NCI-H69 (cell line): Measurements from ENCODE around the gene CELF4.

Experiments
- DNase-seq: peaks from one replicate; lab custom pipeline; 2025; lab: John Stamatoyannopoulos, UW

The CELF4 gene

DNA sequence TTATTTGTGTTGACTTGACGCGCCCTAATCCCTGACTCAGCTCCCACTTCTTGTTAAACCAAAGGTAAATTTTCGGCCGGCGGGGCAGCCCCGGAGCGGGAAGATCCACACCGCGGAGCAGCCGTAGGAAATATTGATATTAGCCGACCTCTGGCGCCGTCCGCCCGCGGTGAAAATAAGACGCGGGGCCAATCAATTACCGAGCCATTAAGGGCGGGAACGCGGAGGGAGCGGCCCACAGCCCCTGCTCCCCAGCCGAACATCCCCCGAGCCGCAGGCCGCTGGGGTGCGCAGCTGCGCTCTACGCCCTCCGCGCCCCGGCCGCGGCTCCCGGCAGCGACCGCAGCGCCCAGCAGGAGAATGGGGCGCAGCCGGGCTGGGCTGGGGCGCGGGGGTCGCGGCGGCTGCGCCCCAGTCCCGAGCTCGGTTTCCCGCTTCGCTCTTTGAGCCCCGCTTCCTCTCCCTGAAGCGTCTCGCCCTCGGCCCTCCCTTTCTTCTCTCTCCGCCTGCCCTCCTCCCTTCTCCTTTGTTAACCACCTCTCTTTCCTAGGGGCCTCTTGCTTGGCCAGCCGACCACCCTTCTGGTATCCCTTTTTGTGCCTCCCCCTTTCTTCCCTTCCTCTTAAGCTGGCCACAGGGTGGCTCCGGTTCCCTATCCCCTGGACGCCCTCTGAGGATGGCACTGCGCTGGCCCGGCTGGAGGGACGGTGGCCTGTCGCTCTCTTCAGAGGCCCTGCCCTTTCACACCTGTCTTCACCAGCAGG lies 40.9 kb downstream of the CELF4 start:
- peak; percentile 99 for DNase-seq

DNA sequence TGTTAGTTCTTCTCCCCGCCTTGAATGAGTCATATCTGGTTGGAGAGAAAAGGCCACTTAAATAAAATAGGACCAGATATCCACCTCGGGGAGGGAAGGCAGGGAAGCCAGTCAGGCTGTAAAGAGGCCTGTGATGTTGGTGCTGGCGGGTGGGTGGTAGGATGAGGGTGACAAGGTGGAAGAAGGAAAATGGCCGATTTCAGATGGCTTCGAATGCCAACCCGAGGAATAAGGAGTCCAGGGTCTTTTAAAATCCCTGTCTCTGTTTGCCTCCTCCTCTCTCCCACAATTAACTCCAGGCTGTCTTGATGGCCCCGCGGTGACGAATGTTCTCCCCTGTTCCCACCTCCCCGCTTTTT lies 41.5 kb downstream of the CELF4 start:
- DNase-seq = no peak

DNA sequence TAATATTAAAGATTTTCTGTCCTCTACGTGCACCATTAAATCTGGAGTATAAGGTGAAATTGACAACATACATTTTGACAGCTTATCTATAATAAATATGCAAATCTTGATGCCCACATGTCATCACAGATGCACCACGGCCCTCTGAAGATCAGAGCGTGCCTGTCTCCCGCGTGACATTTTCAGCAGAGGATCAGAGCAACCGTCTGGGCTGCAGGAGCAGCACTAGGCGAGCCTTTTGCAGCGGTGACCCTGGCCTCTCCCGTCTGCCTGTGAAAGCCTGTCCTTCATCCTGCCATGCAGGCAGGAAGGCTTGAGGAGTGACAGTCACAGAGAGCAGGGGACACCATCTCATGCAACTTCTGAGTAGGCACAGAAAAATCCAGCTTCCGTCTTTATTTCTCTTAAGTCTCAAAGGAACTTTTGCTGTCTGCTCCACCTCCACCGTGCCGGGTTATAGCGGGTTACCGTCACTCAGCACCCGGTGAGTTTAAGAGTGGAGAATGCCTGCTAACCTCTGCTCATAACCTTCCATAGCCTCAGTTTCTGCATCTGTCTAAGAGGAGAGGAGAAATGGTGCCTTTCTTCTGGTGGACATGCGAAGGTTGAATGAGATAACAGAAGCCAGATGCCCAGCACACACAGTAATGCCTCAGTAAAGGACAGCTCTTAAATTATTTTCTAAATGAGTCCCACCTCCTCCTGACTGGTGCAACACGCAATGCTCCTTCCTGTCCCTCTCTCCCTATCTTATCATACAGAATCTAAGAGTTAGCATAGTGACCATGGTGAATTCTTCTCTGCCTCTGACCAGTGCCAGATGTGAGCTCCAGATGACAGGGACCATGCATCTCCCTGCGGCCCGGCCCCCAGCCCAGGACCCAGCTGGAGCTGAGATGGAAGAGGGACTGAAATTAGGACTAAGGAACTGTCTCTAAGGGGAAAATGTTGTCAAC lies 43.8 kb downstream of the CELF4 start:
- no peak for DNase-seq

DNA sequence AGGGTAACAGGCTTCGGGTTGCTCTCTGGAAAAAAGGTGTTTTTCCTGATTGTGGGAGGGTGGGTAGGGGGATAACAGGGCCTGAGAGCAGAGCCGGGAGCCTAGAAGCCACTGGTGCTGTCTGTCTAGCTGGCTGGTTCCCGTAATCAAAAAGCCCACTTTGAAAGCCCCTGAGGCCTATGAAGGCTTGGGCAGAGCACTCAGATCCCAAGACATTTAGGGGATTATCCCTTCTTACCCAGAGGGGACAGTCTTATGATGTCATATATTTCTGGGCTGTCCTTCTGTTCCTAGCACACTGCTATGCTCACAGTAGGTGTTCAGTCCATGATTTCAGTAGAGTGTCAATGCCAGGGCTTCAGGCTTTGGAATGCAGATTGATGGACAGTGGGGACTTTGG lies 45.1 kb downstream of the CELF4 start:
- no peak for DNase-seq

DNA sequence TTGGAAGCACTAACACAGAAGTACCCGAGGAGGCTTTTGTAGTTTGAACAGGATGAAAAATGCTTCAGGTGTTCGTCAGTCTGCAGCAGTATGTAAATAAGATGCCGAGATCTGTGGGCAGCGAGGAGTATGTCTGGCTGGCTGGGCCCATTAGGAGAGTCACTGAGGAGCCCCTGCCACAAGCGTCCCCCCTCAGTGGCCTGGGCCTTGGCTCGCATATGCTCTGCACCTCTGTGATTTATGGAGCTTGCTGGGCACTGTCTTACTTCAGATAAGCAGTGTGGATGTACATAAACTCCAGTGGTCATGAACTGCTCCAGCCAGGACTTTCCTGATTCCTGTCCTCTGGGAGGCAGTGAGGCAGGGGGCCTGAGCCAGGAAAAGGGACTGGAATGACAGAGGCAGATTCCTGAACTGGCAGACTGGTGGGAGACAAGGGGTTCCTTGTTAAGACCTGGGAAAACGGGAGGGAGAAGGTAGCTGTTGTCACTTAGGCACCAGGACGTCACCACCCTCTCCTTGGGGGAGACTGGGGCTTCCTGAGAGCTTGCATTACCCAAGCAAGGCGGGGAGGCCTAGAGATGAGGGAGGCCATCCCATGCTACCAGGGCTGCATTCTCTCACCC lies 46.0 kb downstream of the CELF4 start:
- DNase-seq = no peak

DNA sequence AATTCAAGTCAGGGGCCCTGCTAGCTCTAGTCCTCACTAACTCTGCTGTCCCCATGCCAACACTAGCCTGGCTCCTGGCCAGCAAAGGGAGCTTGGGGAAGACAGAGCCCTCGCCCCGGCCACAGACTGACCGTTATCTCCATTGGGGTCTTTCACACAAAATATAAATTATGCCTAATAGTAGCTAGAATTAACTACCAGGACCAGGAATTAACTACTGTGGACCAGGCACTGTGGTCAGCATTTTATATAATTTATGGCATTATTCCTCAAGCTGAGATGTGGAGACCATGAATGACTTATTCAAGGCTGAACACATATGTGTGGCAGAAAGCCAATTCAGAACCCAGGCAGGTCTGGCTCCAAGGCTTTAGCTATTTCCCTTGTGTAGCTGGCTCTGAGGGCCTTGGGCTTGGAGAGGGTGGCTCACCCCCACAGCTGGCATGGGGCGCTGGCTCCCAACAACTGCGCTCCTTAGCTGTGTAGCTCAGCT lies 49.2 kb downstream of the CELF4 start:
- peak; percentile 68 for DNase-seq

DNA sequence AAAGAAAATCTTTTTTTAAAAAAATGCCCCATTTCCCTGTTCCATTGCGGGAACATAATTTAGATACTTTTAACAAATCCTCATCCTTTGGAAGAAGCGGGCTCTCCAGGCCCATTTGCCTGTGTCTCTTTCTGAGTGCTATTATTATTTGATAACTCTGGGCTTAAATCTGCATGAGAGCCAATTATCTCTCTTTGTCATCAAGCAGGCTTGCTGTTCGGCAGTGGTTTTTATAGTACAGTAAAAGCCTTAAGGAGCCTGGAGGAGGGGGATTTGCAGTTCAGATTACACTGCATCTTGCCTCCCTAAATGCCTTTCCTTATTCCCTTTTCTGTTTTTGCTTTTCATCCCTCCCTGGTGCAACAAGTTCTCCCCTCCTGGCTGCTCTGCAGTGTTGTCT lies 50.6 kb downstream of the CELF4 start:
- DNase-seq = peak; percentile 45

DNA sequence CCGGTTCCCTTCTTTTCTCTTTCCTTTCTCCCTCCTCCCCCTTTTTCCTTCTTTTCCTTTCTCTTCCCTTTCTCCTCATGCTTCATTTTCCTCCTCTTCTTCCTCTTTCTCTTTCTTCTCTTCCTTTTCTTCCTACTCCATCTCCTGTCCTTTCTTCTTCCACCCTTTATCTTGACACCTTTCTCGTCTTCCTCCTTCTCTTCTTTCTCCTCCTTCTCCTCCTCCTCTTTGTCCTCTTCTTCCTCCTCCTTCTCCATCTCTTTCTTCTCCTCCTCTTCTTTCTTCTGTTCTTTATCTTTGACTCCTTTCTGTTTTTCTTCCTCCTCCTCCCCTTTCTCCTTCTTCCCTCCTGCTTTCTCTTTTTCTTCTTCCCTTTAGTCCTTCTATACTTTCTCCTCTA lies 53.2 kb downstream of the CELF4 start:
- no peak for DNase-seq

DNA sequence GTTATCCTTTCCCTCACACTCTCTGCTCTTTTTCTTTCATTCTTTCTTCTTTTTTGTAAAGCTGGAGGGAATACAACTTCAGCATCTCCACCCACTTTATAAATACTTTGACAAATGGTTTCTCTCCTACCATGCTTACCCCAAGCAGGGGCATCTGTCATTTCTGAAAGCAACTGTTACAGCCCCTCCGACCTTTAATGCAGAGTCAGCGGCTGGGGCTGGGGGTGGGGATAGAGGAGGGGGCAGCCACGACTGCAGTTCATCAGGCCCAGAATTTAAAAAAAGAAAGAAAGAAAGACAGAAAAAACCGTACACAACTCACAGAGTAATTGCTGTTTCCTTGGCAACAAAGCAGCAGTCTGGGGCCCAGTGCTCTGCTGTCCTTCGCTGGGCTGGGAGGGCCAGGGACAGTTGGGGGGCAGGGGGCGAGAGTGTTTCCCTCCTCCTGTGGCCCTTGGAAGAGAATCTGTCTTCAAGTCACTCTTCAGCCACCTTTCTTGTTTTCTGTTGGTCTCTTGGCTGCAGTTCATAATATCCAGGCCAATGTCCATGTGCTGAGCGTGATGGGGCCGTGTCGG lies 53.8 kb downstream of the CELF4 start:
- no peak for DNase-seq

DNA sequence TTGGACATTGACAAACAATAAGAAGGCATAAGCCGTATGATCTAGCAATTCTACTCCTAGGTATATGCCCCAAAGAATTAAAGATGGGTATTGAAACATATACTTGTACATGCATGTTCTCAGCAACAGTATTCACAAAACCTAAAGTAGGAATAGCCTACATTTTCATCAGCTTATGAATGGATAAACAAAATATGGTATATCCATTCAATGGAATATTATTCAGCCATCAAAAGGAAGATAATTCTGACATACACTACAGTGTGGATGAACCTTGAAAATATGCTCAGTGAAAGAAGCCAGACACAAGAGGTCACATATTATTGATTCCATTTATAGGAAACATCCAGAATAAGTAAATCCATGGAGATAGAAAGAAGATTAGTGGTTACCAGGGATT lies 56.0 kb downstream of the CELF4 start:
- no peak for DNase-seq

DNA sequence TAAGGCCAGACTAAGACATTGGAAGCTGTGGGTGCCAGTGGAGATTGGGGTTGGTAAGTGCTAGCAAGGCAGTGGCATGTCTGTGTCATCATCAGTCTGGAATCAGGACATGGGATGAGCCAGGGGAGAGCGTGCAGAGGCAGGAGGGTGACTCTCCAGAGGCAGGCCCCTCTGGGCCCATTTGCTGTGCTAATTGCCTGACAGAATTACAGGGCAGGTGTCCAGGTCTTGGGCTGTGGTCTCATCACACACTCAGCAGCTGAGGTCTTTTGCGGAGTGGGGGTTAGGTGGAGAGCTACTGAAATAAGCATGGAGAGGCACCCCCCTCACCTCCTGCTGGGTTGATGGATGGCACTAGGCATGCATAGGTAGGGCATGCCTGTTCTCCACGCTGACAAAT lies 57.4 kb downstream of the CELF4 start:
- DNase-seq = peak; percentile 96

DNA sequence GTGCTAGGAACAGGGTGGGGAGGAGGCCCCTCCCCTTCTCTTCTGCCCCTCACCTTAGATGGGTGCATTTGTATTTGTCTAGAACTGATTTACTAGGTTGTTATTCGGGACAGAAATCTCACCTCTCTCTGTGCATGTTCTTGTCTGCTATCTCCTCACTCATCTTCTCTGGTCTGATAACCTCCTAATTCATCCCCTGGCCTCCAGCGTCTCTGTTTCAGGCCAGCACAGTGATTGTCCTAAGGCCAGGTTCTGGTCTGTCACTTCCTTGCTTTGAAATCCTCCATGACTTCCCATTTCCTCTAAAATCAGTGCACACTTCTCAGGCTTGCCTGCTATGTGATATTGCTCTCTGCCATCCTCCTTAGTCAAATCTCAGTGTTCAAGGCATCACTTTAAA lies 58.4 kb downstream of the CELF4 start:
- no peak for DNase-seq

DNA sequence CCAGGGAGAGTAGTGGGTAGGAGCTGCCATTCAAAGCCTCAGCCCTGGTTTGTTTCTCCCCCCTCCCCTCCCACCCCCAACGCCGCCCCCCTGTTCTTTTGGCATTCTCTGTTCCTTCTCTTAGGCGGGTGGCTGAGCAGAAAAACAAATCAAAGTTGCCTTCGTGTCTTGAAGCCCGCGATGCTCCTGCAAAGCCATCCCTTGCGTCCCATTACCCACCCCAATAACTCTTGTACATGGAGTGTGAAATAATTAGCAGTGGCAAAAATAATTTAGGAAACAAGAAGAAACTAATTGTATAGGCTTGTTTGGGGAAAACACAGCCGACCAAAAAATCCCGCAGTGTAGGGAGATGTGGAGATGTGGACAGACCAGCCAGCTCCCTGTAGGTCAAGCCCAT lies 59.6 kb downstream of the CELF4 start:
- DNase-seq = no peak

DNA sequence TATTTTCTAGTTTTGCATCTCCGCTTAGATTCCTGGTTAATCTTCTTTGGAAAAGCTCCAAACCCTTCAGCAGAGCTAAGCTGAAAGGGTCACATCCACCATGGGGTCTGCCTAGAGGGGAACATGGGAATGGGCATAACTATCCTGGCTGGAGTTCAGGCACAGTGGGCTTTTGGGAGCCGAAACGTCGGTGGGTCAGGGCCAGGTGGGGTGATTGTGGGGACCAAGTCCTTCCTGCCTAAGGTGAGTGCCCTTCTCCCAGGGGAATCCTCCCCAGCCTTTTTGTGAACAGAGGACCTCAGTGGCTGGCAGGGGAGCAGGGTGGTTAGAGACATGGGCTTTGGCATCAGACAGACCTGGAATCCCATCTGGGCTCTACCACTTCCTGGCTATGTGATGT lies 60.3 kb downstream of the CELF4 start:
- DNase-seq = no peak

DNA sequence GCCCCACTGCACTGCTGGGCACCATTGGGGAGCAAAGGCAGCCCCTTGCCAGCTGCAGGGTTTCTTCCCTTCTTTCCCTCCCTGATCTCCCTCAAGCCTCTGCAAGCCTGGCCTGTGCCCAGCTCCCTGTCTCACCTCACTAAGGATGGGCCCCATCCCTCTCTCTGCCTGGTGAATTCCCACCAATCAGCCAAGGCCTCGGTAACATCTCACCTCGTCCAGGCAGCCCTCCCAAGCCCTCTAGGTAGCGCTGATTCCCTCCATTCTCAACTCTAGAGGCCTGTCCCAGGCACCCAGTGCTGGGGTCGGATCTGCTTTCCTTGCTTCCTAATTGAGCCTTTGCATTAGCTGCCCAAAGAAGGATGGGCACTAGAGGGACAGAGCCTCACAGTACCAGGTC lies 63.0 kb downstream of the CELF4 start:
- DNase-seq = no peak

DNA sequence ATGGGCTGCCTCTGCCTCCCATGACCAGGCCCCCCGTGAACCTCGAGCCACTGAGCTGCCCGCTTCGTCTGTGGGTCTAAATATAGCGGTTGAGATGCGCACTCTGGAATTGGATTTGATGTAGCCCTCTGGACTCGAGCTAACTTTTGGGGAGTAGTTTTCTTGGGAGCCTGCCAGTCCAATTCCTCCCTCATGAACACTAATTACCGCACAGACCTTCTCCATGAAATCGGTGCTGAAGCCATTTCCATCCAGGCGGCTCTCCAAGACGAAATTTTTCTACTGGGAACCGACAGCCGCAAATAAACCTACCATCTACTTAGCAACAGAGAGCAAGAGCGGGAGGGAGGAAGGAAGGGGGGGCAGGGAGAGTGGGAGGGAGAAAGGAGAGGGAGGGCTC lies 63.6 kb downstream of the CELF4 start:
- DNase-seq = no peak

DNA sequence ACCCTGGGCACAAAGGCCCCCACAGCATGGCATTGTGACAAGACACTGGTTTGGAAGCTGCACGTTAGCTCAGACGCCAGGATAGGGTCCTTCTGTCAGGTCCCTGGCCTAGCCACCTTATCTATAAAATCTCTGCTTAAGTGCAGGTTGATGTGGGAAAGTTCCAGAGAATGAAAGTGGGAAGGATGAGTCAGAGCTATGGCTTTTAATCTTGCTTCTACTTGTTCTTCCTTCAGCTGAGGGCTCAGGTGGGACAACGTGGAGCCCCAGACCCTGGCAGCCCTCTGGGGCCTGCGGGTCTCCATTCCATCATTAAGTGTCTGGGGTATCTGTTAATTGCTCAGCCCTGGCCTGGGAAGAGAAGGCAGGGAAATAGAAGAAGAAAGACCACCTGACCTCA lies 64.5 kb downstream of the CELF4 start:
- no peak for DNase-seq

DNA sequence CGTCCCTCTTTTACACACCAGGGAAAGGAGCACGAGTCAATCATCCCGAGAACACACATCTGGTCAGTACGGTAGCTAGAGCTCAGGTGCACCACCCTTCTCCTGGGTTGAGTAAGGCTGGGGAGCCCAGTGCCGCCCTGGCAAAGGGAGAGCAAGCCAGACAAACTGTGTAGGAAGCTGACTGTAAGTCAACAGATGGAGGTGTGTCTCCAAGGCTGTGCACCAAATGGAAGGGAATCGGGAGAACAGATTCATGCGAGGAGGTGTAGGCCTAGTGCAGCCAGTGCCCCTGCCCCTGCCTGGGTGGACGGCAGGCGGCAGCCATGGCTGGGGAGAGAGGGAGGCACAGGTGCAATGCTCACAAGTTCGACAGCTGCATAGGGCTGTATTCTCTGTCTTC lies 65.7 kb downstream of the CELF4 start:
- DNase-seq = peak; percentile 45

DNA sequence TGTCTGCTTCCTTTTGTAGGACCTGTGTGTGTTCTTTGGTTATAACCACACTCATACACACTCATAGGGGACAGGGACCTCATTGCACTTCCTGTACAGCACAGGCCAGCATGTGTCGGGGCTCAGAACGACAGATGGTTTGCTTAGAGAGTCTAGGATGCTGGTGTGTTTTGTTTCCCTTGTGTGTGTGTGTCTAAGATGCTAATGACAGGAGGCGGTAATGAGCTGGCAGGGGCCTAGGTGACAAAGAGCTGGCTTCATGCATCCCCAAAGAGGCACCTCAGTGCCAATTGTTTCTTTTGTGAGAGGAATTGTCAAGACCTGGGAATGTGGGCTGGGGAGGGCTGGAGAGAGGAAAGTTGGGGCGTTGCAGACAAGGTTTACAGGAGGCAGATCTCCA lies 66.6 kb downstream of the CELF4 start:
- peak; percentile 99 for DNase-seq

DNA sequence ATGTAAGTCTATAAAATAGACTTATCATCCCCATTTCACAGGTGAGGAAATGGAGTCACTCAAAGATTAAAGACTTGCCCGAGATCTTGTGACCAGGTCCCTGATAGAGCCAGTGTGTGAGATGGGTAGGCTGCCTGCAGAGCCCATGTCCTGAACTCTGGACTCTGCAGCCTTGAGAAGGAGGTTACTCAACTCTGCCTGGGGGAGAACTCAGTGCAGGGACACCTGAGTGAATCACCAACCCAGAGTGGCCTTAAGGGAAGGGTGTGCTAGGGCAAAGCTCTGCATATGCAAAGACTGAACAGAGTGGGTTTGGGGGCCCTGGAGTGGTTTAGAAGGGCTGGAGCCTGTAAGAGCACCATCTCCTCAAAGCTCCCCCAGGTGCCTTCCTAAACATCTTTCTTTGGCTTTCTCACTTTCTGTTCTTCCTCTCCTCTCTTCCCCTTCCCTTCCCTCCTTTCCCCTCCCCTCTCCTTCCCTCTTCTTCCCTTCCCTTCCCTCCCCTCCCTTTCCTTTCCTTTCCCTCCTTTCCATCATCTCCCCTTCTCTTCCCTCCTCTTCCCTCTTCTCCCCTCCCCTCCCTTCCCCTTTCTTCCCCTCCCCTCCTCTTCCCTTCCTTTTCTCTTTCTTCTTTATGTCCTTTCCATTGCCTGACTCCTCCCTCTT lies 67.6 kb downstream of the CELF4 start:
- peak; percentile 54 for DNase-seq

DNA sequence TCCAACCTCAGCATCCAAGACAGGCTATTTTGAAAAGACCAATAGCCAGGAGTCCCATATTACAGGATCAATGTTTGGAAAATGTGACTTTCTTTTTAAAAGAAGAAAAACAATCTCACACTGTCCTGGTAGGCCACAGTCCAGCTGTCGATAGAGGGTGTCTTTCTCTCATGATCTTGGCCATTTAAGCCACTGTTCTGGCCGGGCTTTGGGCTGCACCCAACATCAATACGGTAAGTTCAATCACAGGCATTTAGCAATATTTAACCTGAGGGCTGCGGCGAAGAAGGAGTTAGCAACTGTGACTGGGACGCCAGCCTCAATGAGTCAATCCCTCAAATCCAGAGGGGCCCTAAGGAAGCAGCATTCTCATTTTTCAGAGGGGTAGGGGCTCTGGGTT lies 69.0 kb downstream of the CELF4 start:
- DNase-seq = no peak

DNA sequence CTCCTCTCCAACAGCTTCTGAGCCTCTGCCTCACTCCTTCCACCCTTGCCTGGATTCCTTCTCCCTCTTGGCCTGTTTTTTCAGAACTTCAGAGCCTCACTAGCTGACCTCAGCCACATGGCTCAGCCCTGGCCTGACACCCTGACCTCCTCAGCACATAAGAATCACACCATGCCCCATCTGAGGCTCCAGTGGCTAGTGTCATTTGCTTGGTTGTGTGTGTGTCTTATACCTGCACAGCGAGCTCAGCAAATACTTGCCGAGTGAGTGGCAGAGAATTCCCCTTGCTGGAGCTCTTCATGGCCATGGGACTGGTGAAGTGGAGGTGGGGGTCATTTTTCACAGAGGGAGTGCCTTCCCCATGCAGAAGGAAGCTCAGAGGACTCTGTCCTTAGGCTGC lies 70.2 kb downstream of the CELF4 start:
- no peak for DNase-seq
